Hematopoietic multipotent progenitor cell treated with erythropoietin and hydrocortisone succinate and interleukin-3 and kit ligand, for 6 days (in vitro differentiated cells): ENCODE data around the gene IL9.
"Not testable (repeated sequence)": the region's sequence is repeated elsewhere in the genome, so short reads cannot be mapped to it uniquely, and the experiment has no call there.

Experiments
- DNase-seq: peaks from one replicate; pipeline ENCODE4 v3.0.0-alpha.2; 2015

The IL9 gene

DNA sequence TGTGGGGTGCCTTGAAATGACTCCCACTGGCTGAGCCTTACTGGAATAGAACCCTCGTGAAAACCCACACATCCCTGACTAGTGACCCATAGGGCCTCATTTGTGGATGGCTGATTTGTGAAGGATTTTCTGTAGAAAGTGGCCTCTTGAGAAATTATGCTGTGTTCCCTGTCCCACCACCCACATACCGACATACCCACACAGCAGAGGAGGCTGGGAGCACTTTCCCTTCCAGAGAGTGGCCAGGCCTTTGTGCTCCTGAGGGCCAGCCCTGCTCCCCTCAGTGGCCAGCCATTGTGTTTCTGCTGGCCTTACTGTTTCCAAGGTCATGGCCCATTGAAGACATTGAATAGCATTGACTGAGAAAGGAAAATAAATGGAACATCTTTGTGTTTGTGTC, 29.6 kb downstream of the IL9 start:
- DNase-seq = no peak

DNA sequence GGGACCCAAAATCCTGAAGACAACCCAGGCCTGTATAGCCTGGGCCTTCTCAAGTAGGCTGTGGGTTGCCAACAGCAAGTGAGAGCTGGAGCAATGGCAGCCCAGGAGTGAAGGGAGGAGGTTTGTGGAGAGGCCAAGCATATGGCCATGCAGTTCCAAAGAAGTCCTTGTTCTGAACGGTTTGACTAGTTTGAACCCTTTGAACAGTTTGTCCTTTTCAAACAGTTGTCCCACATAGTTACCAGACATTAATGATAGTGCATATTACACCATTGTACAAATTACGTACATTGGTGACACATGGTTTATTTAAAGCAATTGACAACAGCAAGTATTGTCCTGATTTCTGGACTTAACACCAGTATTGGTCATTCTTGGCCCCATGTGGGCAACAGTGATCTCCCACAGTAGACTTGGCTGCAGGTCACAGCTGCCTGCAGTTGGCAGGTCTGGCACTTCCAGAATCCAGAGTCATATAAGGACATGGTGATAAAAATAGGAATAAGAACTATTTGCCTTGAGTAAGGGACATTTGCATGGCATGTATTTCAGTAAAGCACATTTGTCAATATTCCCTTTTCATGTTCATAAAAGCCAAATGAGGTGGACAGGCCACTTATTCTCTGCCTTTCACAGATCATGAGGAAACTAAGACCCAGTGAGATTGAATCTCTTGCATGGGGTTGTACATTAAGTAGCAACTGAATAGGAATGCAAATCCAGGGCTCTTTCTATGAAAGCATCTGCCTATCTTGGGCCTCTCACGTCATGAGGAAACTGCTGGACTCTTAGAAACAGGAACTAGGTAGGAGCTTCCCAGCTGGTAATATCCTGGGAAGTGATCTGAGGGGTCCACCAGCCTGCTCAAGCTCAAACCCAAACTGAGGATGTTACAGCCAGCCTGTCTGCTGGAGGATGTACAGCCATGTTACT, 30.9 kb downstream of the IL9 start:
- no peak for DNase-seq

DNA sequence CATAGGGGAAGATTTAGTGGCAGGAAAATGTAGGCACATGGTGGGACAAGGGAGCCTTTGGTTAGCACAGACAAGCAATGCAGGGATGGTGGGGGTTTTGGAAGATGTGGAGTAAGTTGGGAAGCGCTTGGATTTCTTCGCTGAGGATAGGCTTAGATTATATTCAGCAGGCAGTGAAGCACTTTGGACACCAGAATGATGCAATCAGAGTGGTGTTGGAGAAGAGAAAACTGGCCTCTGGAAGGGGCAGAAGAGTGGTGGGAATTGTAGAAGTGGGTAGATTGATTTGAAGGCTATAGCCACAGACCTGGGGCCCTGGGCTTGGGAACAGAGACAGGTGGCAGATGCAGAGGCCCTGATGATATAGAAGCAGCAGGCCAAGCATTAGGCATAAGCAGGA, 32.9 kb downstream of the IL9 start:
- no peak for DNase-seq

DNA sequence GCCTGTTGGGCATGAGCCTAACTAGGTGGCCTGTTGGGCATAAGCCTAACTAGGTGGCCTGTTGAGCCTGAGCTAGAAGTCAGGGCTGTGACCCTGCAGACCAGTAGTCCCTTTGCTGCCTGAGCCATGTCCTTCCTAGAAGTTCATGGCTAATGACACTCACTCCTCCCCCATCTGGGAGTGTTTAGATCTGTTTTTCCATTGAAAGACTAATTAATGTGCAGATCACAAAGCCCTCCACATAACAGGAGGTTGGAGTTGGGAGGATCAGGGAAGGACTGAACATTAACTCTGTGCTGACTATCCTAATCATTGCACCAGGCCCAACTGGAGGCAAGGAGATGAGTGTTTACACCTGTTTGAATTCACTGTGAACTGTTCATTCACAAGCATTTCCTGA, 33.6 kb downstream of the IL9 start:
- no peak for DNase-seq

DNA sequence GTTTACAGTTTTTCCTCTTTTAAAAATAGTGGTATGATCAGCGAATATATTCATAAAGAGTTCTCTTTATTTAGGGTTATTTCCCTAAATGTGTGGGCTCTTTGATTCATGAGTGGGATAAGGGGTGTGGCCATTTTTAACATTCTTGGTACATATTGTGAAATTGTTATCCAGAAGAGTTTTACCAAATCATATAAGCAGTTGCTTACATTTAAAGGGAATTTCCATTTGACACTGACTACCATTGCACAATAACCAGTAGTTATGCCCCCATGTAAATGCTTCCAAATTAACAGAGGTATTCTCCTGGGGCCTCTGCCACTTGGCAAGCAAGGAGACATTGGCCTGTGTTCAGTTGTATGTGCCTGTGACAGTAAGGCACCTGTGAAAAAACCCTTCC, 34.0 kb downstream of the IL9 start:
- no peak for DNase-seq

DNA sequence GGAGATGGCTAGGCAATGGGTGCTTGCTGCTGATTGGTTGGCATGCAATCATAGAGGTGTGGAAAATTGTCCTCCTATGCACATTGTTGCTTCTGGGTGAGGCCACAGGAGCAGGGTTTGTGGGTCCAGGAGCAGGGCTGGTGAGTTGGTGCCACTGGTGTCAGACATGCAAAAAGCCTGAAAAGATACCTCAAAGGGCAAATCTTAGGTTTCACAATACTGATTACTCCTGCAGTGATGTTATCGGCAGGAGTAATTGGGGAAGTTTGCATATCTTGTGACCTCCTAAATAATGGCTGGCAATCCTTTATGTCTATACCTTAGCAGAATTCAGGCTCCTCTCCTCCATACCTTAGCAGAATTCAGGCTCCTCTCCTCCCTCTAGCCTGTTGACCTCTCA, 36.0 kb downstream of the IL9 start:
- DNase-seq = no peak

DNA sequence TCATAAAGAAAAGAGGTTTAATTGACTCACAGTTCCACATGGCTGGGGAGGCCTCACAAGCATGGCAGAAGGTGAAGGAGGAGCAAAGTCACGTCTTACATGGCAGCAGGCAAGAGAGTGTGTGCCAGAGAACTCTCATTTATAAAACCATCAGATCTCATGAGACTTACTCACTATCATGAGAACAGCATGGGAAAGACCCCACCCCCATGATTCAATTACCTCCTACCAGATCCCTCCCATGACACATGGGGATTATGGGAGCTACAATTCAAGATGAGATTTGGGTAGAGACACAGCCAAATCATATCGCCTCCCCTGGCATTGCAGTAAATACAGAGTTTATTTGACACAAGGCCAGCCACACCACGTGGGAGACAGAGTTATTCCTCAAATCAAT, 36.5 kb downstream of the IL9 start:
- not testable (repeated sequence) for DNase-seq

DNA sequence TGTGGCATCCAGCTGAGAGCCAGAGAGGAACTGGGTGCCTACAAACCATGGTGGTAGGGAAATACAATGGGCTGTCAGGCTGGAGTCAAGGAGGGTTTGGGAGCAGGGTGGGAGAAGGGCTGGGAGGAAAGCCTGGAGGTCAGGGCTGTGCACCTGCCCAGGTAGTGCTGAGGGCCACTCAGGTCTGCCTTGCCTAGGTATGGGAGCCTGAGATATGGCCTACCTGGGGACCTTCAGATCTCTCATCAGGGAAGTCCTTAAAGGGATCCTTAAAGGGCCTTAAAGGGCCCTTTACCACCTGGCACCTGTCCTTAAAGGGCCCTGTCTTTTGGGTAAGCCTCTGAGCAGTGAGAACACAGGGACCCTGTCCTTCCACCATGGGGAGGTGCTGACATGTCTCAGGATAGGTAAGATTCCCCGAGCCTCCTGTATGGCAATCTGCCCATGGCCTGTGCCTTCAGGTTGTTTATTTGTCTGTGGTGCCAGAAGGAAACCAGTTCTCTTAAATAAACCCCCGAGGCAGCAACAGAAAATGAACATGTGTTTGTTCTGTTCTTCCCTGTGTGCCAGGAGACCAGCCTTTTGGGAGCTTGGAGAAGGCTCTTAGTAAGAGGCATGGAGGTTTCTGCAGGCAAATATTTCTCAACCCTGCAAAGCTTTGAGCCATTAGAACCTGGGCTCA, 37.9 kb downstream of the IL9 start:
- DNase-seq = no peak

DNA sequence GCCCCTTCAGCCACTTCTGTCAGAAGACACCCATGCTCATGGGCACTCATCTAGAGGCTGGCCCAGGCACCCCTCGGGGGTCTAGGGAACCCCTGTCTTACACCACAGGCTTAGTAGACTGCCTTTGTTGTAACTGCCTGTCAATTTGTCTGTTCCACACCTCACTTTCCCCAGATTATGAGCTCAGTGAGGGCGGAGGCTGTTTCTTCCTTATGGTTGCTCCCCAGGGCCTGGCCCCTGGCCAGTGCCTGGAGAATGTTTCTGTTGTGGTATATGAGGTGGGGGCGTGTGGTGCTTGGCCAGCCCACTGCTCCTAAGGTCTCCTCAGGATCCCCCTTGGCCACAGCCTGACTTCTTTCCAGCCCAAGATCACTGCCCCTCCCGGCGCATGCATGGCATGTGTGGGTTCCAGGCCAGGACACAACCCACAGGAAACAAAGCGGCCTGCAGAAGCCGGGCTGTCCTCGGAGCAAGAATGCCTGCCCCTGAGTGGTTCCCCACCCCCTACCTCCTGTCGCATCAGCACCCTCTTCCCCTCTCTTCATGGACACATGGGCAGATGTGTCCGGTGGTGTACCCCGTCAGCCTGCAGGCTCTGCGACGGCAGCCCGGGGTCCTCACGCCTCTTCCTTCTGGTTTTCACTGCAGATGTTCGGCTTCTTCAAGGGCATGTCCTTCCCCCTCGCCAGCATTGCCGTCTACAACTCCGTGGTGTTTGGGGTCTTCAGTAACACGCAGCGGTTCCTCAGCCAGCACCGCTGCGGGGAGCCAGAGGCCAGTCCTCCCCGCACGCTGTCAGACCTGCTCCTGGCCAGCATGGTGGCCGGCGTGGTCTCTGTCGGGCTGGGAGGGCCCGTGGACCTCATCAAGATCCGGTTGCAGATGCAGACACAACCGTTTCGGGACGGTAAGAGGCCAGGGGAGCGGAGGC, 43.5 kb downstream of the IL9 start:
- no peak for DNase-seq

DNA sequence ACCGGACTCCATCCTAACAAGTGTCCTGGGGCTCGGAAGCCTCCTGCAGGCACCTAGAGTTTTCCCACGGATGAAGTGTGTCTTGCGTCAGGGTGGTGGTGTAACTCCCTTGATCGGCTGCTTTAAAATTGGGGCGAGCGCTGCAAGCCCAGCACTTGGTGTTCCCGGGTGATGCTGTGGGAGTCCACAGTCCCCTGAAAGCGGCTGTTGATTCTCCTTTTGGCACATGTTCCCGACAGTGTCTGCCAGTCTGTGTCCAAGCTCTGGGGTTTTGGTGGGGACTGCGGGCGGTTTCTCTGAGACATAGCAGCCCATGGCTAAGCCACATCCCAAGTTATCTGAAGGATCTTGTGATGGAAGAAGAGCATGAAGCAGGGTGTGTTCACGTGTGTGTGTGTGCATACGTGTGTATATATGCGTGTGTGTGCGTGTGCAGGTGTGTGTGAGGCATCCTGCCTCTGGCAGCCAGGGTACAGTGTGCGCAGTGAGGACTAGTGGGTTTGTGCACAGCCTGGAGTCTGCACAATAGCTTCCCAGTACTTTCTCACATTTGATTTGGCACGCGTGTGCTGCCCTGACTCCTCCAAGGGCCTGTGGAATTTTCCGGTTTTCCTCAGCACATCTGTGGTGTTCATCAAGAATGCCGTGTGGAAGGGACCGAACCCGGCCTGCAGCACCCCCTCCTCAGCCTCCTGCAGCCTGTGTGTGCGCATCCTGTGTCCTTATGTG, 44.3 kb downstream of the IL9 start:
- DNase-seq = no peak

DNA sequence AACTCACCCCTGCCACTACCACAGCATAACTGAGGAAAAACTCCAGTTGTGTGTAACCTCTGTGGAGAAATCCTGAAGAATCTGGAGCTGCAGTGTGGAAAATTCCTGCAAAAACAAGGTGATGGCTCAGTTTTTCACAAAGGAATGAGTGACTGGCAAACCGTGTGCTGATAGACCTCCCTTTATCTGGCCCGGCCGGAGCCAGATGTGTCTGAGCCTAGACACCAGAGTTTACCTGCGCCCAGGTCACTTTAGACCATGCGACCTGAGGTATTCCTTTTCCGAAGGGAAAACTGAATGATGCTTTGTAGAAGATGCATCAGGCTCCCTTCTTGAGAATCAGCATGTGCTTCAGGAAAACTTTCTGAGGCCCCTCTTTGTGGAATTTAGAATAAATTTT, 45.0 kb downstream of the IL9 start:
- DNase-seq = no peak

DNA sequence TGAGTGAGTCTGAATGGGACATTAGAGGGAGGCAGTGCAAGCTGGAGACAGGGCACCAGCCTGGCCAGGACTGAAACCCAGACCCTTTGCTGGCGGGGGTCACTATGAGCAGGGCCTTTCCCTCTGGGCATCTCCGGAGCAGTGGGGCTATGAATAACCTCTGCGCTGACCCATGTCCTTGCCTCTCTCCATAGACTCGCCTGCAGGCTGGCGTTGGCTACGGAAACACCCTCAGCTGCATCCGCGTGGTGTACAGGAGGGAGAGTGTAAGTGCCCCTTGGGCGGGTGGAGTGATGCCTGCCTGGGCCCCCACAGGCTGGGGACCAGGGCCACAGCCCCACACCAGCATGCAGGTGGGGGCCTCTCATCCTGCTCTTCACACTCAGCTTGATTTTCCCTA, 45.4 kb downstream of the IL9 start:
- DNase-seq = no peak

DNA sequence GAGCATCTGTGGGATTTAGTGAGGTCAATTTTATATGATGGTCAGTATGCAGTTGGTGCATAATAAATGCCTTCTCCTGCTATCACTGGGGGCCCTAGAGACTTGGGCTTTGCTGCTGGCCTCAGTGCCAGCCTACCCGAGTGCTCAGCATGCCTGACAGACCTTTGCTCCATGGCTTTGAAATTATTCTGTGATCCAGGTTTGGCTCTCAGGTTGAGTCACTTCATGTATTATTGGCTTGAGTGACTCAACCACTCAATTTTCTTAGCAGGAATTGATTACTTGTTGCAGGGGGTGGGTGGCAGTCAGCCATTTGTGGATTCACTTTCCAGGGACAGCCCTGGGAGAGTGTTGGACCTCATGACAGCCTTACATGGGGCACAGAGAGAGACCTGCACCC, 47.7 kb downstream of the IL9 start:
- no peak for DNase-seq

DNA sequence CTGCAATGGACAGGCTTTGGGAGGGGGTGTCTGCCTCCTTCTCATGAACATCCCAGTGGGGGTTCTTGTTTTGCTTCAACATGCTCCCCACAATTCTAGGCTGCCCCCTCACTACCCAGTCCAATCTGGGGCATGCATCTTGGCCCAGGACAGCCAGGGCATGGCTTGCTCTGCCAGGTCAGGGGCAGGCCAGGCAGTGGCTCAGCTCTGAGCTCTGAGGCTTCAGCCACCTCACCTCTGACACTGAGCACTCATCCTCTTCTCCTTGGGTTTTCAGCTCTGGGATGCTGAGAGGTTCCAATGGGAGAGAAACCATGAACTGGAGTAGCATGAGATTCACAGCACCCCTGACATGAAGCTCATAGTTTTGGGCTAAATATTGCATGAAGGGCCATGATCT, 49.3 kb downstream of the IL9 start:
- DNase-seq = no peak

DNA sequence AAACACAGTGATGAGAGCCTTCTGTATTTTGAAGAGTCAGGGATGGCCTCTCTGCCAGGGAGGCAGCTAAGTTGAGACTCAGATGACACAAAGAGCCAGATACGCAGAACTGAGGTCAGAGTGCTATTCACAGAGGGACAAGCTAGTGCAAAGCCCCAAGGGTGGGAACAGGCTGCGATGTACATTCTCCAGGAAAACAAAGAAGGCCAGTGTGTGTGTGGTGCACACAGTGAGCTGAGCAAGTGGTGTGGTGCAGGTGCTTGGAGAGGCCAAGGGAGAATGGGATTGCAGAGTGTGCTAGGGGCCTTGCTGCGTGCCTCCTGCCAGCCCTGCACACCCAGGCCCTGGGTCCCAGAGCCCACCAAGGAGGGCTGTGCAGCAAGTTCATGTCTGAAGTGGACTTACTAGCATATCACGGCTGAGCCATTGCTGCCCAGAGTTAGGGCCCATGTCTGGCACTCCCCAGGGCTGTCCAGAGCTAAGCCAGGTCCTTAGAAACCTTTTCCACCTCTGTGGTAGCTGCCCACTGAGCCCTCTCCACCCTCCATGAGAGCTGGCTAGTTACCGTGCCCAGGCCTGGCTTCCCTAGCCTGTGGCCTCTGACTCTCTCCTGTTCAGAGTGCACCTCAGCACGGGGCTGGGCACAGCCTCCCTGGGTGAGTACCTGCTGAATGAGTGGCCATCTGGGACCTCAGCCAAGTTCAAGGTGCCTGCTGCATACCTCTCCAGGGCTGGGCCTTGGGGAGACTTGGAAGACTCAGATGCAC, 51.9 kb downstream of the IL9 start:
- no peak for DNase-seq

DNA sequence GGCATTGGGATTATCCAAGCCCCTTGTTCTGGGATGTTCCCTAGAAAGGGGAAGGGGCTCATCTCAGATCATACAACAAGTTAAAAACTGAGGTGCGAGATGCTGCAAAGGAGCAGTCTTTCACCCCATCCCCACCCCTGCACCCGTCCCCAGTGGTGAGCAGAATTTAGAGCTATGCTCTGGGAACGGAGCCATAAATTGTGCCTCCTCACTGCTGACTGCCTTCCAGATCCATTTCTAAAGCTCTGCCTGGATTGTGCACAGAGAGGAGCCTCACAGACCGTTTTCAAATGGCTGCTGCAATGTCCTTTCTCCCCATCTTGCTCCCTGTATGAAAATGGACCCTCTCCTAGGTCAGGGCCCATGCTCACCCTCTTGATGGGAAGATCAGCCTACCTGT, 52.9 kb downstream of the IL9 start:
- no peak for DNase-seq
